GM20000 (cell line): Measurements from ENCODE around the gene ERCC8.
"Not testable (repeated sequence)": the region's sequence is repeated elsewhere in the genome, so short reads cannot be mapped to it uniquely, and the experiment has no call there.

Experiments
- DNase-seq: peaks from one replicate; pipeline ENCODE4 v3.0.0; 2012; ENCODE audit warnings: low spot score
- TF ChIP-seq, protein P1 (sequence below): IDR thresholded peaks from 2 replicates; pipeline ENCODE4 v1.5.1; 2012; ENCODE audit warnings: mild to moderate bottlenecking, control low read depth; ENCODE audit errors: extremely low read depth, missing control alignments

The ERCC8 gene, protein sequence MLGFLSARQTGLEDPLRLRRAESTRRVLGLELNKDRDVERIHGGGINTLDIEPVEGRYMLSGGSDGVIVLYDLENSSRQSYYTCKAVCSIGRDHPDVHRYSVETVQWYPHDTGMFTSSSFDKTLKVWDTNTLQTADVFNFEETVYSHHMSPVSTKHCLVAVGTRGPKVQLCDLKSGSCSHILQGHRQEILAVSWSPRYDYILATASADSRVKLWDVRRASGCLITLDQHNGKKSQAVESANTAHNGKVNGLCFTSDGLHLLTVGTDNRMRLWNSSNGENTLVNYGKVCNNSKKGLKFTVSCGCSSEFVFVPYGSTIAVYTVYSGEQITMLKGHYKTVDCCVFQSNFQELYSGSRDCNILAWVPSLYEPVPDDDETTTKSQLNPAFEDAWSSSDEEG

DNA sequence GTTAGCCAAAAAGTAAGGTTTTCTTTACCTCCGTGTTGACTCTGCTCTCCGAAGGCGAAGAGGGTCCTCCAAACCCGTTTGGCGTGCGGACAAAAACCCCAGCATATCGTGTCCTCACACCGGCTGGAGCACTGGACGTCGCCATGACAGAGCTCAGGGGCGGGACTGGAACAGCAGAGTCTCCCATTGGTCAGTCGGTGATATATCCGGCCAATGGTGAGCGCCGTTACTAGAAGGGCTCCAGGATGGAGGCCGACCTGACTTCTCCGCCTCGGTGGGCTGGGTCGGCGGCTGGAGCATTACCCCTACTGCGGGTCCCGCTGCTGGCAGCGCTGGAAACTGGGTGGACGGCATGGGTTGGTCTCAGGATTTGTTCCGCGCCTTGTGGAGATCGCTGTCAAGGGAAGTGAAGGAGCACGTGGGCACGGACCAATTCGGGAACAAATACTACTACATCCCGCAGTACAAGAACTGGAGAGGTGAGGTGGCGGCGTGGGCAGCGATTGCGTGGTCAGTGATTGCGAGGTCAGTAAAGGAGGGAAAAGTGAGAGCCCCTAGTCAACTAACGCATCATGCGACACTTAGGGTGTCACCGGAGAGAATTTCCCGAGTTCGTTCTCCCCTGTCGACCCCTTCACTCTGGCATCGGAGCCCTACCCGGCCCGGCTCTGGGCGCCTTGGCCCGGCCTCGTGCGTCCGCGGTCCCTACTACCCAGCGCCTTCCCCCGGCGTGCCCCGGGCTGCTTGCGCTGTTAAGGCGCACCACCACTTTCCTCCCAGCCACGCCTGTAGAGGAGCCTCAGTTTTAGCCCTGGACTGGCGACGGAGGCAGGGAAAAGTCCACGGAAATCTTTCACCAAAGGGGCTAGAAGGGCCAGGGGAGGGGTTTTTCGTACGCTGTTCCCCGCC lies at the start of gene ERCC8, which contains the start of gene NDUFAF2:
Gene ERCC8, minus strand, starts transcription at position 167 of the 909 bp plus-strand sequence. Its CDS starts 62 bp downstream, at position 105.
Gene NDUFAF2, plus strand, starts transcription at position 302 of the 909 bp plus-strand sequence. Its CDS starts 51 bp downstream, at position 353.
- peak; percentile 94 for DNase-seq
- TF ChIP-seq, protein P1, sequence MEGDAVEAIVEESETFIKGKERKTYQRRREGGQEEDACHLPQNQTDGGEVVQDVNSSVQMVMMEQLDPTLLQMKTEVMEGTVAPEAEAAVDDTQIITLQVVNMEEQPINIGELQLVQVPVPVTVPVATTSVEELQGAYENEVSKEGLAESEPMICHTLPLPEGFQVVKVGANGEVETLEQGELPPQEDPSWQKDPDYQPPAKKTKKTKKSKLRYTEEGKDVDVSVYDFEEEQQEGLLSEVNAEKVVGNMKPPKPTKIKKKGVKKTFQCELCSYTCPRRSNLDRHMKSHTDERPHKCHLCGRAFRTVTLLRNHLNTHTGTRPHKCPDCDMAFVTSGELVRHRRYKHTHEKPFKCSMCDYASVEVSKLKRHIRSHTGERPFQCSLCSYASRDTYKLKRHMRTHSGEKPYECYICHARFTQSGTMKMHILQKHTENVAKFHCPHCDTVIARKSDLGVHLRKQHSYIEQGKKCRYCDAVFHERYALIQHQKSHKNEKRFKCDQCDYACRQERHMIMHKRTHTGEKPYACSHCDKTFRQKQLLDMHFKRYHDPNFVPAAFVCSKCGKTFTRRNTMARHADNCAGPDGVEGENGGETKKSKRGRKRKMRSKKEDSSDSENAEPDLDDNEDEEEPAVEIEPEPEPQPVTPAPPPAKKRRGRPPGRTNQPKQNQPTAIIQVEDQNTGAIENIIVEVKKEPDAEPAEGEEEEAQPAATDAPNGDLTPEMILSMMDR, result no peak

DNA sequence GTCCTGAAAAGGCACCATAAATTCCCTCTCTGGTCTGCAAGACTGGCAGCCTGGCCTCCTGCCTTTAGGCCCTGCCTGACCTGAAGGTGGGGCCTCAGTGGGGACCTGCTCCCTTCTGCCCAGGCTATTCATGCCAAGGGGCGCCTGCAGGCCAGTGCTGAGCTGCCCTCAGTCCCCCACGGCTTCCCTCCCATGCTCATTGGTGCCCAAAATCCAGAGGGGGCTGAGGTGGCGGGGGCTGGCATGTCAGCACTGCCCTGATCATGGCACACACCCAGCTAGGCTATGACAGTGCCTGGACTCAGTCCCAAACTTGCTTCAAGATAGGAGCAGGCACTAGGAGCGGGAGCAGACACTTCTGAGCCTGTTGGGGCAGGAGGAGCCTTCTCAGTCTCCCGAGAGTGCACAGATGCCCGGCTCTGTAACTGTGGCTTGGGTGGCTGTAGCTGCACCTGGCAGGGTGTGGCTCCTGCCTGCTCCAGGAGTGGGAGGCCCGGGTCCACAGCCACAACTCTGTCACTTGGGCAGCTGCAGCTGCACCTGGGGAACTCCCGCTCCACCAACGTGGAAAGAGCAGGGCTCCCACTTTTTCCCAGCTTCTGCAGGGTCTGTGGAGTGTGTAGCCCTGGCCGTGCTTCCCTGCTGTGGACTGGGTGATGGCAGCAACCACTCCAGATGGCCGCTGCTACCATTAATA lies 49.2 kb upstream of the ERCC8 start:
- TF ChIP-seq, protein P1, result no peak
- no peak for DNase-seq

DNA sequence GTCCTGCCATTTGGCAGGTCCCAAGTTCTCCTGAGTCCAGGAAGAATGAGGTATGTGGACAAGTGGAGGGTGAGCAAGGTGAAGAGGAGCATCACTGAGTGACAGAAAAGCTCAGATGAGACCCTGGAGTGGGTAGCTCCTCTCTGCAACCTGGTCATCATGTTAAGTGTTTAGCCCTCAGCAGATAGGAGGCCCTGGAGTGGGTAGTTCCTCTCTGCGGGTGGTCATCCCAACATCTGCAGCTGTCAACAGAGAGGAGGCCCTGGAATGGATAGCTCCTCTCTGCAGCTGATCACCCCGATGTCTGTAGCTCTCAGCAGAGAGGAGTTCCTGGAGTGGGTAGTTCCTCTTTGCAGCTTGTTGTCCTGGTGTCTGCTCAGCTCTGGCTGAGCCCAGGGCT lies 48.6 kb upstream of the ERCC8 start:
- DNase-seq, result no peak
- TF ChIP-seq, protein P1, result no peak

DNA sequence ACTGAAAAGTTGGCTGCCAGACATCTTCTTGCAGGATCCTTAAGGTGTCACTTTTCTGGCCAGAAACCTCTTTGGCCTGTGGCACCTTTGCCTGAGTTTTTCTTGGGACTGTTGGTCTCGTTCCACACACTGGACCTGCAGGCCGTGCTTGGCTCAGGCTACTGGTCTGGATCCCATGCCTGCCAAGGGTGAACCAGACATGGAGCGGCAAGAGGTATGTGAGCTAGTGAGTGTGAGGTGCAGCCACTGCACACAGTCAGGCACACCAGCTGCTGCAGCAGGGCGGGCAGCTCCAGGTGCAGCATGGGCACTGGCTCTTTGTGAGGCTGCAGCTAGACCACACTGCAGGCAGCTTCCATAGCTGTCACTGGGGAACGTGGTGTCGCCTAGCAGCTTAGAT lies 48.0 kb upstream of the ERCC8 start:
- DNase-seq, result no peak
- TF ChIP-seq, protein P1, result no peak

DNA sequence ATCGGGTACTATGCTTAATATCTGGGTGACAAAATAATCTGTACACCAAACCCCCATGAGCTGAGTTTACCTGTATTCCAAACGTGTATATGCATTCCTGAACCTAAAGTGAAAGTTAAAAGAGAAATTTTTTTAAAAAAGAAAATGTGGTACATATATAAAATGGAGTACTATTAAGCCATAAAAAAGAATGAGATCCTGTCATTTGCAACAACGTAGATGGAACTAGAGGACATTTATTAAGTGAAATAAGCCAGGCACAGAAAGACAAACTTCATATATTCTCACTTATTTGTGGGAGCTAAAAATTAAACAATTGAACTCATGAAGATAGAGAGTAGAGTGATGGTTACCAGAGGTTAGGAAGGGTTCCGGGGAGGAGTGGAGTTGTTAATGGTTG lies 44.9 kb upstream of the ERCC8 start:
- no peak for DNase-seq
- TF ChIP-seq, protein P1, result no peak

DNA sequence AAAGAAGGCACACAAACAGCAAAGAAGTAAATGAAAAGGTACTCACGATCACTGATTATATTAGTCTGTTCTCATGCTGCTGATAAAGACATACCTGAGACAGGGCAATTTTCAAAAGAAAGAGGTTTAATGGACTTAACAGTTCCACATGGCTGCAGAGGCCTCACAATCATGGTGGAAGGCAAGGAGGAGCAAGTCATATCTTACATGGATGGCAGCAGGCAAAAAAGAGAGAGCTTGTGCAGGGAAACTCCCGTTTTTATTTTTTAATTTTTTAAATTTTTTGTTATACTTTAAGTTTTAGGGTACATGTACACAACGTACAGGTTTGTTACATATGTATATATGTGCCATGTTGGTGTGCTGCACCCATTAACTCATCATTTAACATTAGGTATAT lies 37.3 kb upstream of the ERCC8 start:
- not testable (repeated sequence) for DNase-seq

DNA sequence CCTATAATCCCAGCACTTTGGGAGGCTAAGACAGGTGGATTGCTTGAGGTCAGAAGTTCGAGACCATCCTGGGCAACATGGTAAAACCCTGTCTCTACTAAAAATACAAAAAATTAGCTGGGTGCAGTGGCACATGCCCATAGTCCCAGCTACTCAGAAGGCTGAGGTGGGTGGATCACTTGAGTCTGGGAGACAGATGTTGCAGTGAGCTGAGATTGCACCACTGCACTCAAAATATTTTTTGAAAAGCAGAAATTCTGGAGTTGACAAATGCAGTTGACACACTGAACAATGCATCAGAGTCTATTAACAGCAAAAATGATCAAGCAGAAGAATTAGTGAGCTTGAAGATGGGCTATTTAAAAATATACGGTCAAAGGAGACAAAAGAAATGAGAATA lies 35.6 kb upstream of the ERCC8 start:
- TF ChIP-seq, protein P1, result no peak
- DNase-seq, result no peak
